ENCODE results near the gene CLEC4F.

The CLEC4F gene

DNA sequence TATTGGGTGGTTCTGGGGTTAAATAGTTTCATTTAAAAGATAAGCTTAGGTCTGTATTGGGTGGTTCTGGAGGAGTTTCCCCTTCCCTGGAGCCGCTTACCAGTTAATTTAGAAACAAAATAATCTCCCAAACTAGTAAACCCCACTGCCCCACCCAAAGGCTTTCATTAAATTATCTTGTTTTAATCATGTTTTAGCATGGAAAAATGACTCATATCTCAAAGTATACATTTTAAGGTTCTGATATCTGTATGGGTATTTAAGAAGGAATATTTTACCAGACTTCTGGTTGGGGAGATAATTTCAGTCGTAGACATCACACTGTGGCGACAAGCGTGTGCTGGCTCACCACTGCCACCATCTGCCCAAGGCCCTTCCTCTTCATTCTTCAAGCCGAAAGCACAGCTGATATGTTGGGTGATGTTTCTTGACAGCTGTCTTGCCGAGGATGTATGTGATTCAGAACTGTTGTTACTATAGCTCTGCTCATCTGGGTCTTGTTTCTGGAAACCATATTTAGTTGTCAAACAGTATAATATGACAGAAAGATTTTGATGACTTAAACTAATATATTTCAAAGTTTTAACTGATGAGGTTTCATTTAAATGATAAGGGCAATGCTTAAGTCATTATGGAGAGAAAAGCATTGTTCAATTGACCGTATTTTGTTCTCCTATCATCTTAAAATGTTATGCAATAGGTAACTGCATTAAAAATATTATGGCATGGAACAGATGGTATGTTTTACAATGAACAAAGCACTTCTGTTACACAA is 35.1 kb downstream of the CLEC4F start:
- no peak for DNase-seq (ENCODE audit: low read depth)

DNA sequence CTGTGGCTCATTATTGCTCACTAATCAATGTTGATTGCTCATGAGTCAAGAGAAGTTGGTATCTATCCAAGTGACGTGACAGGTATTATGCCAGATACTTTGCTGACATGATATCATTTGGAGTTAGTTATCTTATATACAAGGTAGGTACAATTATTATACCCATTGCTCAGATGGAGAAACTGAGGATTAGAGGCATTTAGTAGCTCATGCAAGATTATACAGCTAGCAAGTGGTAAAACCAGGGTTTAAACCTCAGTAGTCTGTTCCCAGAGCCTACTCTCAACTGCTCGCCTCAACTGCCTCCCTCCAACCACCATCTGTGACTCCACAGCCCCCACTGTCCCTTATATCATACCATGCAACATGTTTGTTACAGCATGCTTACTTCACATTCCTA is 36.1 kb downstream of the CLEC4F start:
- no peak for DNase-seq (ENCODE audit: low read depth)

DNA sequence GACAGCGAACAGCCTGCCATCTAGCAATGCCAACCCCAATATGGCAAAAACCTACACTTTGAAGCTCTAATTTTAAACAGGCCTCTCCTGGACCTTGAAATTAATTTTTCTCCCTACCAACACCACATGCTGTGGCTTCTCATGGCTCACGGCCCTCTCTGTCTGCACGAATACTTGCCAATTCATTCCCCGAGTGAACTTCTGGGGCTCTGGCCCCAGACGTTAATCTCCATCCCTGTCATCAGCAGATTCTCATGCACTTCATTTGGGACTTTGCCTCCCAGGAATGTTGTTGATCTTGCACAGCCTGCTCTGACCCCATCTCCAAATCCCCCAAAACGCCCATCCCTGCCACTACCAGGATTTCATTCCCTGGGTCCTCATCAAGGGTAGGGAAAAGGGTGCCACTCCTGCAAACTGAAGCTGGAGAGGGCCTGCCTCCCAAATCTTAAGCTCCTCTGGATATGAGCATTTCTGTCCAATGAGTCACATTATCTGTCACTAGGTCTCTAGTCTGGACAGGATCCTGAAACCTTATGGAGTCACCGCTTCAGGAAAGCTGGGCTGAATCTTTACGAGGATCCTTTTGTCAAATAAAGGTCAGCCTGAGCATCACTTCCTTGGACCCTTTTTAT is 40.4 kb downstream of the CLEC4F start:
- DNase-seq (ENCODE audit: low read depth) = no peak

DNA sequence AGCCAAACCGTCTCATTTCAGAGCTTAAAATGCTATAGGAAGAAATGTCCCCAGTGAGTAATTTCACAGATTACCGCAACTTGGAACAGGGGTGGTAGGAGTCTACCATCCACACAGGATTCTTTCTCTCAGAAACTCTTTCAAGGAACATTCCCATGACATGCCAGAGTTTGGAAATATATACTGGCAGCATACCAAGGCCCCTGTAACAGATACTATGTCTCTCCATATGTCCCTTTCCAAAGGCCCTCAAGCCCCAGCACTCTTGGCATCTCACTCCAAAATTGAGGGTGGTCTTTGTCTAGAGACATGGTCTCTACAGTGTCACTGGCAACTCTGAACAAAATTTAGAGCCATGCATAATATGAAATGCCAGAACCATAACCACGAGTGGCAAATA is 40.9 kb downstream of the CLEC4F start:
- DNase-seq (ENCODE audit: low read depth) = no peak

DNA sequence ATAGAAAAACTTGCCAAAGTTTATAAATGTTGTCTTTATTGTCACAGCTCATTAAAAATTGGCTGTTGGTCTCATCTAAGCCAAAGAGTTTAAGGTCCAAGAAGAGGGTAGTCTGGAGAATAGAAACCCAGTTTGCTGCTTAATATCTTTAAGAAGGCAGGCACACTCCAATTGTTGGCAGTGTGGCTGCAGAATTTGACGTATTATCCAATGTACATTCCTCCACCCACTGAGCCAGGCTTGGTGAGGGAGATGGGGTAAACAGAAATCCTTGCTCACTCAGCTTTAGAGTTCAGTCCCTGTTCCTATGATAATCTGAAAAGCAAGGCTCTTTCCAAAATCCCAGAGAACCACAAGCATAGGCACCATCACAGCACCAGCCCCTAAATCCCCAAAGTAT is 41.7 kb downstream of the CLEC4F start:
- DNase-seq (ENCODE audit: low read depth) = no peak

- no peak for DNase-seq (ENCODE audit: low read depth)
These were observed 42.9 kb downstream of the CLEC4F start for GRCh38 chr2:70777450-70777849.

DNA sequence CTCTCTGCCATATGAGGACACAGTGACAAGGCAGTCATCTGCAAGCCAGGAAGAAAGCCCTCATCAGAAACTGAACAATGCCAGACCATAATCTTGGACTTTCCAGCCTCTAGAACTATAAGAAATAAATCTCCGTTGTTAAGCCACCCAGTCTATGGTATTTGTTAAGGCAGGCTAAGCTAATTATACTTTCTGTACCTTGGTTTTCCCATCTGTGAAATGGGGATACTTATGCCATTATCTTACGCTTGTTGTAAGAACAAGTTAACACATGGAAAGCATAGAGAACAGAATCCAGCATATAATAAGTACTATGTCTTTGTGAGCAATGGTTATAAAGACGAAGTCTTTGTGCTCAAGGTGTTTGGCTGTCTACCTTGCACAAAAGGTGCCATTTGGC is 44.1 kb downstream of the CLEC4F start:
- DNase-seq (ENCODE audit: low read depth) = no peak

DNA sequence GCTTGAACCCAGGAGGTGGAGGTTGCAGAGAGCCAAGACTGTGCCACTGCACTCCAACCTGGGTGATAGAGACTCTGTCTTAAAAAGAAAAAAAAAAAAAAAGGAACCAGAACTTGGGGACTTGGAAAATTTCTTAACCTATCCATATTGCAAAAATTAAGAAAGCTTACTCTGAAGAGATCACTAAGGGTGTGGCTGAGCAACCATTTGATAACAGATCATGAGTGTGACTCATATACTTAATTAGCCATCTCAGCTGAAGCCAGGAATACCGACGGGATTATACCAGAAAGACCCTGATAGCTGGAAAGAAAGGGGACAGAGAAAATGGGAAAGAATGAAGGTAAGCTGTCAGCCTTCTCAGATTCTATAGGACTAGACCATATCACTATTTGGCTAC is 45.3 kb downstream of the CLEC4F start:
- DNase-seq (ENCODE audit: low read depth) = no peak

DNA sequence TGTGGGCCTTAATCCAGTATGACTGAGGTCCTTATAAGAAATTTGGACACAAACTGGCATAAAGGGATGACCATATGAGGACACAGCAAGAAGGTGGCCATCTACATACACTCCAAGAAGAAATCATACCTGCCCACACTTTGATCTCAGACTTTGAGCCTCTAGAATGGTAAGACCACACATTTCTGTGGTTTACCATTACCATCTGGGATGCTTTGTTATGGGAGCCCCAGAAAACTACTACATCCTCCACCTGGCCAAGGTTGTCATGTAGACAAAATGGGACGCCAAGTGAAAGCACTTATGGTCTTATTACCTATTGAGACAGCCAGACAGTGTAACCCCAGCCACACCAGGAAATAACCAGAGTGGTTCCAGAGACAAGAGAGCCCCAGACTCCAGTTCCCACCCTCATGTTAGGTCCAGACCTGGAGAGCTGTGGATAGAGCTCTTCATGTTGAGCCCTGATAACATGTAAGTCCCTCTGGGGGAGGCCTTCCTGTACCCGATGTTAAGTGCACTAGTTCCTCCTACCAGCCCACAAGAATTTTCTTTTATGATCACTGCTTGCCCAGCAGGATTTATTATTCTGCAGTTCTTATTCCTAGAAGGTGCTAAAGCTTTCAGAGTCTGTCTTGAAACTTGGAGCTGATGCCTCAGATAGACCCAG is 47.8 kb downstream of the CLEC4F start:
- DNase-seq (ENCODE audit: low read depth) = no peak

DNA sequence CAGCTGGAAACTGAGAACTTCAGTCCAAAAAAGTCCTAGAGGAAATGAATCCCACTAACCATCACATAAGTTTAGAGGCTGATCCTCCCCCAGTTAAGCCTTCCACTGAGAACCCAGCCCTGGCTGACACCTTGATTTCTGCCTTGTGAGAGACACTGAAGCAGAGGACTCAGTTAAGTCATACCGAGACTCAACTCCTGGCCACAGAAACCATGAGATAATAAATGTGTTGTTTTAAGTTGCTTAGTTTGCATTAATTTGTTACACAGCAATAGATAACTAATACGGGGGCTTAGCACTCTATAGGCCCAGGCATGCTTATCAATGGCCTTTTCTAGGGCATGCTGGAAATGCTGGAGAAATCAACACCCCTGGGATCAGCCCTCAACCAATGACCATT is 49.0 kb downstream of the CLEC4F start:
- no peak for DNase-seq (ENCODE audit: low read depth)

DNA sequence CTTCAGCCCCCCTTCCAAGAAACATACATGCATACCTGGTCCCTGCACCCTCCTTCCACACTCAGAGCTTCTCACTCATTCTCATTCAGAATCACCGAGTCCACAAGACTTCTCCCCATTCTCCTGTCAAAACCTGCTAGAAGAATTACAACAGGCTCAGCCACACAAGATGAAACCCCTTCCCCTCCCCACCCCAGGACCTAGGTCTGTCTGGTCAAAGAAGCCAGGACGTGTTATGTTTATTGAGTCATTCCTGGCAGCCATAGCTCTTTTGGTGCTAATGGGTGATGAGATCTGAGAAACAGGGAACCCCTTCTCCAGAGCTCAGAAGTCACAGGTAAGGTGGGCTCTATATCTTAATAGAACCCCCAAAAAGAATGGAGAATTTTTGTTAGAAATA is 50.9 kb downstream of the CLEC4F start:
- no peak for DNase-seq (ENCODE audit: low read depth)

- DNase-seq (ENCODE audit: low read depth) = no peak
These were observed 51.8 kb downstream of the CLEC4F start for GRCh38 chr2:70768590-70769085.

DNA sequence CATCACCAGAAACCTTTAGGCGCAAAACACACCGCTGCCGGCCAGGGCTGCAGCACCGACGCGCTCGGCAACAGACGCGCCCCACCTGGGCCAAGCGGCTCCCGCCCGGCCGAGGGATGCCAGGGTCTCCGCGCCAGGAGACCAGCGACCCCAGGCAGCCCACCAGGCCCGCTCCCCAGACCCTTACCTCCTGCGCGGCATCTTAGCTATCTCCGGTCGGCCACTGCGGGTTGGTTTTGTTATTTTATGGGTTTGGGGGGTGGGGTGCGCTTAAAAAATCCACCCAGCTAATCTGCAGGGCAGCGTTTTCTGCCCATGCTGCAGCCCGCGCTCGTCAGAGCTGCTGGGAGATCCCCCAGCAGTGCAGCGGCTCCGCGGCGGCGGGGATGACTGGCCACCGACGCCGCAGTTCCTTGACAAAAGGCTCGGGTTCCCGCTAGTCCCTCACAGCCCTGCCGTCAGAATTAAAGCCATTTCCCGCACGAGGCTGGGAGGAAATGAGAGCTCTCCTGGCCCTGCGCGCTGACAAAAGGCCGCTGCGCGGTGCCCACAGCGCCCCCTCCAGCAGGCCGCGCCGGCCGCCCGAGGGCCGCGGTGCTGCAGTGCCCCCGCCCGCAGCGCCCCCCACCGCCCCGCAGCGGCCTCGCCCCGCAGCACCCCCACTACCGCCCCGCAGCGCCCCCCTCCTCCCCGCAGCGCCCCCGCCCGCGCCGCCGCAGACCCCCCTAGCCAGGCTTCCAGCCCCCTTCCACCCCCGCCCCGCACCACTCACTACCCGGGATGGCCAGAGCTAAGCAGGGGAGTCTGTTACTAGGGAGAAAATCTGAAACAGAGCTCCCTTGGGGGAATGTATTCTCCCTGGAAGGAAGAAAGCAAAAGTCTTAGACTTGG is 52.5 kb downstream of the CLEC4F start, which contains the start of gene ADD2:
Gene ADD2 (minus strand): TSS at position 502 of the 891 bp plus-strand sequence. CDS start 61,792 bp downstream, outside the sequence.
- no peak for DNase-seq (ENCODE audit: low read depth)

DNA sequence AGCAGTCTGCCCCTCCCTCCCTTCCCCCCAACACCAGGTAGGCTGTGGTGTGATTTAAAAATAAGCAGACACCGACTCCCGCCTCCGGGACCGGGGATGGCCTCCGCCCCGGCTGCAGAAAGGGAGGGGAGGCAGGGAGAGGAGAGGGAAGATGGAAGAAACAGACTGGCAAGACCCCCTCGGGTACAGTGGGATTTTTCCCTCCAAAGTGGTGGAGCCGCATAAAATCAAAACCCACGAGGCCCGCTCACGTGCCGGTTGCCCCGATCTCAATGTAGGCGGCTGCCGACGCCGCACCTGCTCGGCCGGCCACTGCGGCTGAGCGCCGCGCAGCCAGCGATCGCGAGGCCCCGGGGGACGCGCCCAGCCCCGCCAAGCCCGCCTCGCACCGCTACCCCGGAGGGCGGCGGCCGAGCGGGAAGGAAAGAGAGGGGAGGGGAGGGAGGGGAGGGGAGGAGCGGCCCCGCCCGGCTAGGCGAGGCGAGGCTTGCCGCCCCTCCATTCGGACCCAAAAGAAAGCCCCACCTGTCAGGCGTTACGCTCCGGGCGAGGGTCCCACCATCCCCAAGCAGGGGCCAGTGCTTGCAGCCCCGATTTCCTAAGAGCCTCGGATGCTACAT is 53.2 kb downstream of the CLEC4F start:
- no peak for DNase-seq (ENCODE audit: low read depth)

GRCh38 chr2:70766357-70767078 is 53.9 kb downstream of the CLEC4F start:
- no peak for DNase-seq (ENCODE audit: low read depth)

DNA sequence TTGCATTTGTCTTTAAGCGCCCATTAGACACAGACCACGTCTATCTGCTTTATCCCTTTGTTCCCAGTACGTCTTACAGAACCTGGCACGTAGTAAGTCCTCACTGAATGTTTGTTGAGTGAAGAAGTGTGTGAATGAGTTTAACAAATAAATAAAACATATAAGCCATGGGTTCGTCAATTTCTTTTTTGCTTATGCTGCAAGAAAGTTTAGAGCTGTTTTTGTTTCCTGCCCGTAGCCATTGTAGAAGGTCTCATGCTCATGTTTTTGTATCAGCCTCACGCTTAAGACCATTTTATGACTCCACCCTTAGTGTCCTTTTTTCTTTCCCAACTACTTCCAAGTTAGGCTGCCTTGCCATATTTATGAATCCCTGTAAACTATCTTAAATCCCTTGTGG is 54.9 kb downstream of the CLEC4F start:
- DNase-seq (ENCODE audit: low read depth) = no peak

- no peak for DNase-seq (ENCODE audit: low read depth)
These were observed 61.0 kb downstream of the CLEC4F start for GRCh38 chr2:70759446-70759845.
